ENCODE data around the gene METTL26.

Gene METTL26

GRCh38 chr16:593406-593805 is 42.7 kb downstream of the METTL26 start:
- Histone ChIP-seq H3K4me2 (ENCODE audit: low read length) (no peak overlapping the region), H3K4me3 (ENCODE audit: low read length) (no peak overlapping the region), H3K9ac (ENCODE audit: low read length) (no peak overlapping the region), H3K9me3 (ENCODE audit: insufficient read depth, low read length) (no peaks in the 10 kb centered on the region), H2AFZ (ENCODE audit: low read depth, low read length) (no peak overlapping the region), H3K27me3 (ENCODE audit: low read depth, low read length) (no peaks in the 10 kb centered on the region), H3K79me2 (ENCODE audit: low read length) (peaks cover 12% of the 10 kb centered on the region), H3K27ac (ENCODE audit: low read length) (no peak overlapping the region), H4K20me1 (ENCODE audit: insufficient read depth, low read length) (peaks cover 12% of the 10 kb centered on the region; the same call in 1 of the 2 replicates), H3K36me3 (replicated peaks; ENCODE audit: low read depth, low read length) (no peaks in the 10 kb centered on the region), H3K4me1 (ENCODE audit: low read length) (peaks cover 6% of the 10 kb centered on the region; the same call in 1 of the 2 replicates)
- TF ChIP-seq EZH2phosphoT487 (IDR thresholded peaks at IDR 0.05; ENCODE audit: low read depth) (no peak), CTCF (IDR thresholded peaks at IDR 0.05; ENCODE audit: low read depth, low read length) (no peak)

- Histone ChIP-seq H3K4me2 (ENCODE audit: low read length) (no peak overlapping the region), H3K27ac (ENCODE audit: low read length) (no peak overlapping the region)
These were observed 43.4 kb downstream of the METTL26 start for GRCh38 chr16:592518-593306.

GRCh38 chr16:591892-592517 is 44.1 kb downstream of the METTL26 start:
- no peak overlapping the region for H3K4me3 ChIP-seq (ENCODE audit: low read length)
- no peak overlapping the region for H2AFZ ChIP-seq (ENCODE audit: low read depth, low read length)
- H3K4me1 ChIP-seq (ENCODE audit: low read length): peaks cover 14% of the 10 kb centered on the region
- TF ChIP-seq EZH2phosphoT487 (IDR thresholded peaks at IDR 0.05; ENCODE audit: low read depth) (no peak), CTCF (IDR thresholded peaks at IDR 0.05; ENCODE audit: low read depth, low read length) (no peak)
- no peak overlapping the region for H3K9ac ChIP-seq (ENCODE audit: low read length)
- no peaks in the 10 kb centered on the region for H3K27me3 ChIP-seq (ENCODE audit: low read depth, low read length)
- no peak overlapping the region for H3K27ac ChIP-seq (ENCODE audit: low read length)
- peaks cover 12% of the 10 kb centered on the region; the same call in 1 of the 2 replicates for H4K20me1 ChIP-seq (ENCODE audit: insufficient read depth, low read length)
- peaks cover 4% of the 10 kb centered on the region for H3K36me3 ChIP-seq (replicated peaks; ENCODE audit: low read depth, low read length)
- H3K4me2 ChIP-seq (ENCODE audit: low read length): no peak overlapping the region
- H3K9me3 ChIP-seq (ENCODE audit: insufficient read depth, low read length): no peaks in the 10 kb centered on the region
- H3K79me2 ChIP-seq (ENCODE audit: low read length): peaks cover 26% of the 10 kb centered on the region

More at GRCh38 chr16:592518-593306, 43.4 kb downstream of the METTL26 start:
- H3K4me1 ChIP-seq (ENCODE audit: low read length): peaks cover 9% of the 10 kb centered on the region
- H3K27me3 ChIP-seq (ENCODE audit: low read depth, low read length): no peaks in the 10 kb centered on the region
- no peaks in the 10 kb centered on the region for H3K9me3 ChIP-seq (ENCODE audit: insufficient read depth, low read length)
- peaks cover 12% of the 10 kb centered on the region; the same call in 1 of the 2 replicates for H4K20me1 ChIP-seq (ENCODE audit: insufficient read depth, low read length)
- no peak for TF ChIP-seq CTCF (IDR thresholded peaks at IDR 0.05; ENCODE audit: low read depth, low read length)
- TF ChIP-seq EZH2phosphoT487 (IDR thresholded peaks at IDR 0.05; ENCODE audit: low read depth): no peak
- no peaks in the 10 kb centered on the region for H3K36me3 ChIP-seq (replicated peaks; ENCODE audit: low read depth, low read length)
- peaks cover 19% of the 10 kb centered on the region for H3K79me2 ChIP-seq (ENCODE audit: low read length)
- no peak overlapping the region for H2AFZ ChIP-seq (ENCODE audit: low read depth, low read length)
- H3K9ac ChIP-seq (ENCODE audit: low read length): no peak overlapping the region
- no peak overlapping the region for H3K4me3 ChIP-seq (ENCODE audit: low read length)

- Histone ChIP-seq H3K36me3 (replicated peaks; ENCODE audit: low read depth, low read length) (peaks cover 4% of the 10 kb centered on the region), H3K27ac (ENCODE audit: low read length) (no peak overlapping the region), H2AFZ (ENCODE audit: low read depth, low read length) (no peak overlapping the region), H3K4me2 (ENCODE audit: low read length) (peak overlapping the region; percentile 100), H3K27me3 (ENCODE audit: low read depth, low read length) (no peaks in the 10 kb centered on the region), H3K9ac (ENCODE audit: low read length) (no peak overlapping the region), H4K20me1 (ENCODE audit: insufficient read depth, low read length) (peaks cover 12% of the 10 kb centered on the region; the same call in 1 of the 2 replicates), H3K4me3 (ENCODE audit: low read length) (peak overlapping the region; percentile 95), H3K9me3 (ENCODE audit: insufficient read depth, low read length) (no peaks in the 10 kb centered on the region), H3K79me2 (ENCODE audit: low read length) (peaks cover 27% of the 10 kb centered on the region), H3K4me1 (ENCODE audit: low read length) (peaks cover 14% of the 10 kb centered on the region)
- no peak for TF ChIP-seq EZH2phosphoT487 (IDR thresholded peaks at IDR 0.05; ENCODE audit: low read depth)
- TF ChIP-seq CTCF (IDR thresholded peaks at IDR 0.05; ENCODE audit: low read depth, low read length): no peak
These were observed 44.9 kb downstream of the METTL26 start for GRCh38 chr16:591231-591630.
